HPDE6-E6E7 (cell line): ENCODE data around the gene HOXB4.

Experiments
- DNase-seq: peaks from one replicate; pipeline ENCODE4 v3.0.0; 2011; ENCODE audit warnings: missing footprints; ENCODE audit errors: extremely low spot score

The HOXB4 gene

GRCh38 chr17:48528936-48529682 is 49.0 kb downstream of the HOXB4 start:
- DNase-seq = no peak

DNA sequence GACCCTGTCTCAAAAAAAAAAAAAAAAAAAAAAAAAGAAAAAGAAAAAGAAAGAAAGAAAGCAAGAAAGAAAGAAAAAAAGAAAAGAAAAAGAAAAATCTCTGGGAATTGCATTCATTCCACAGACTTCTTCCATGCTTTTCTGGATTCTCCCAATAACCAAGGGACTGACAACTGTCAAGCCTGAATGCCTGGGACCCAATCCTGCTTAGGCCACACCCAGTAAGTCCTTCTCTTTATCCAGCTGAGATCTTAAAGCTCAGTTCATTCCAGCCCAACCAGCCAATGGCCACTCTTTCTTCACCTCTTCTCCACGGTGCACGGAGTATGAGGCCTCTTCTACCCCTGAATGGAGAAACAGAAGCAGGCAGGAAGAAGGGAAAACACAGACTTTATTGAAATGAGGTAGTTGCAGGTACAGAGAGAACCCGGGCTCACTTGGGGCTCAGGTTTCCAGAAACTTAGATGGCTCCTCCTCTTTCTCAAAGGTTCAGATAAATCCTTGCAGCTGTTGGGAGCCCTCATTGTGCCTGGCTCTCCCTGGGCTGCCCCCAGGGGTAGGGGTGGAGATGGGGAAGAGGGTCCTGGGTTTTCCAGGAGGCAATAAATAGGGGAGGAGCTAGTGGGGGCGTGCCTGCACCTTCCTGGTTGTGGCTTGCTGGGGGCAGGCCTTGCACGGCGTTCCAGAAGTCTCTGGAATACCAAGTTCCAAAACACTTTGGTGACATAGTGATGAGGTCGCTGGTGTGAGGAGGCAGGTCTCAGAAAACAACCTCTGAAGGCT is 49.8 kb downstream of the HOXB4 start:
- no peak for DNase-seq

GRCh38 chr17:48527547-48527932 is 50.6 kb downstream of the HOXB4 start:
- no peak for DNase-seq

- DNase-seq = no peak
Measured at GRCh38 chr17:48526608-48527546, 51.3 kb downstream of the HOXB4 start.
